Gastrocnemius medialis (tissue), 4 donors: Measurements from ENCODE around the gene PLXNA2. TPM values are rescaled to one million over a fixed set of nuclear protein-coding genes. Genes with fewer than 3 reads are reported as not detected.

ENCODE experiments used
- ATAC-seq, 2 donors: fragments of 150-250 bp; one replicate each; pipeline ENCODE4 v1.9.1; 2016
- DNase-seq, 2 donors: peaks; one replicate each; pipeline ENCODE4 v3.0.0-alpha.2; 2019
- H3K27ac ChIP-seq, 4 donors: fragments of 200-600 bp; sonication (generic); 1 replicate in 1 of 4; 2 replicates in 3 of 4; pipeline ENCODE4 v1.5.1; 2016 to 2018; ENCODE audit warnings: mild to moderate bottlenecking in 2 of 4, moderate library complexity in 1 of 4
- H3K27me3 ChIP-seq, 3 donors: fragments of 200-600 bp; sonication (generic) in 2 of 3; 1 replicate in 1 of 3; 2 replicates in 2 of 3; pipeline versions ENCODE4 v1.5.1 to v1.6.0; 2016 to 2019; ENCODE audit warnings: mild to moderate bottlenecking in 1 of 3, moderate library complexity in 1 of 3
- H3K36me3 ChIP-seq, 2 donors: fragments of 200-600 bp; sonication (generic) in 1 of 2; one replicate each; pipeline ENCODE4 v1.5.1; 2017 to 2018
- H3K4me1 ChIP-seq, 2 donors: fragments of 200-600 bp; sonication (generic) in 1 of 2; one replicate each; pipeline ENCODE4 v1.5.1; 2016 to 2017; ENCODE audit warnings: mild to moderate bottlenecking in 2 of 2
- H3K4me3 ChIP-seq, 4 donors: fragments of 200-600 bp; sonication (generic) in 3 of 4; 1 replicate in 1 of 4; 2 replicates in 3 of 4; pipeline ENCODE4 v1.5.1; 2016 to 2019; ENCODE audit warnings: mild to moderate bottlenecking in 2 of 4
- H3K9me3 ChIP-seq, 3 donors: fragments of 200-600 bp; sonication (generic) in 2 of 3; 1 replicate in 1 of 3; 2 replicates in 2 of 3; pipeline ENCODE4 v1.5.1; 2016 to 2019
- POLR2A ChIP-seq, 2 donors: fragments of 450-650 bp; IDR thresholded peaks; one replicate each; pipeline ENCODE4 v1.6.1; 2017; ENCODE audit warnings: antibody characterized with exemption in 2 of 2, mild to moderate bottlenecking in 2 of 2, moderate library complexity in 2 of 2
- in situ Hi-C, 4 donors: fragments of 200-750 bp; cut with MboI; loops; one replicate each; pipeline versions ENCODE4 v1.15.0 to v1.8.0; 2017; ENCODE audit warnings: low sequenced_read_pairs in 4 of 4
- intact Hi-C: fragments of 100-400 bp; cut with DNase I; formaldehyde crosslinking; loops from one replicate; pipeline ENCODE4 v1.15.1; 2023; ENCODE audit warnings: low total_unique reads
- total RNA-seq, 4 donors: library from RNA; depleted of rRNA; stranded (reverse); fragments of >200 nt; gene quantifications; one replicate each; pipeline versions ENCODE4 v1.1.0 to v1.2.3, GENCODE V29; 2016
- TF ChIP-seq, protein P1 (sequence below), 5 experiments: fragments of 450-650 bp in 3 of 5; fragments of 200-600 bp in 2 of 5; sonication (generic) in 2 of 5; IDR thresholded peaks in 4 of 5; conservative IDR thresholded peaks in 1 of 5; 1 replicate in 4 of 5; 2 replicates in 1 of 5; pipeline ENCODE4 v1.5.1; 2016 to 2019; ENCODE audit warnings: antibody characterized with exemption in 5 of 5, mild to moderate bottlenecking in 3 of 5, moderate library complexity in 3 of 5

PLXNA2 gene
- total RNA-seq, 4 donors from 2014 or later = 12.4 to 20.0 (median 16.2) TPM

DNA sequence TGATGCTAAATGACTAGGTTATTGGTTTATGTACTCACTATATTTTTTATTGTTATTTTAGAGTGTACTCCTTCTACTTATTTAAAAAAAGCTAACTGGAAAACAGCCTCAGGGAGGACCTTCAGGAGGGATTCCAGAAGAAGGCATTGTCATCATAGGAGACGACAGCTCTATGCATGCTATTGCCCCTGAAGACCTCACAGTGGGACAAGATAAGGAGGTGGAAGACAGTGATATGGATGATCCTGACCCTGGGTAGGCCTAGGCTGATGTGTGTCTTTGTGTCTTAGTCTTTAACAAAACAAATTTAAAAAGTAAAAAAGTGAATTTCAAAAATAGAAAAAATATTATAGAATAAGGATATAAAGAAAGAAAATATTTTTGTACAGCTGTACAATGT lies 177.6 kb downstream of the PLXNA2 start:
- intact Hi-C loops (no loop called here), in situ Hi-C loops (no loop called here)
- DNase-seq (no peak), ATAC-seq (no peak)
- Histone ChIP-seq H3K4me1 (peaks cover 6 to 16% of the 10 kb centered on the region in 2 donors), H3K4me3 (no peak overlapping the region), H3K9me3 (no peaks in the 10 kb centered on the region), H3K27me3 (no peaks in the 10 kb centered on the region), H3K36me3 (peaks cover 0 to 32% of the 10 kb centered on the region in 2 donors), H3K27ac (no peak overlapping the region)
- TF ChIP-seq, protein P1, sequence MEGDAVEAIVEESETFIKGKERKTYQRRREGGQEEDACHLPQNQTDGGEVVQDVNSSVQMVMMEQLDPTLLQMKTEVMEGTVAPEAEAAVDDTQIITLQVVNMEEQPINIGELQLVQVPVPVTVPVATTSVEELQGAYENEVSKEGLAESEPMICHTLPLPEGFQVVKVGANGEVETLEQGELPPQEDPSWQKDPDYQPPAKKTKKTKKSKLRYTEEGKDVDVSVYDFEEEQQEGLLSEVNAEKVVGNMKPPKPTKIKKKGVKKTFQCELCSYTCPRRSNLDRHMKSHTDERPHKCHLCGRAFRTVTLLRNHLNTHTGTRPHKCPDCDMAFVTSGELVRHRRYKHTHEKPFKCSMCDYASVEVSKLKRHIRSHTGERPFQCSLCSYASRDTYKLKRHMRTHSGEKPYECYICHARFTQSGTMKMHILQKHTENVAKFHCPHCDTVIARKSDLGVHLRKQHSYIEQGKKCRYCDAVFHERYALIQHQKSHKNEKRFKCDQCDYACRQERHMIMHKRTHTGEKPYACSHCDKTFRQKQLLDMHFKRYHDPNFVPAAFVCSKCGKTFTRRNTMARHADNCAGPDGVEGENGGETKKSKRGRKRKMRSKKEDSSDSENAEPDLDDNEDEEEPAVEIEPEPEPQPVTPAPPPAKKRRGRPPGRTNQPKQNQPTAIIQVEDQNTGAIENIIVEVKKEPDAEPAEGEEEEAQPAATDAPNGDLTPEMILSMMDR (IDR thresholded peaks at IDR 0.05 in 4 of 5, conservative IDR thresholded peaks at IDR 0.05 in 1 of 5) = no peak
- TF ChIP-seq POLR2A (IDR thresholded peaks at IDR 0.05) = no peak

GRCh38 chr1:208065862-208066261 lies 178.3 kb downstream of the PLXNA2 start:
- ATAC-seq = peak in 1 of 2 donors; percentile 39

DNA sequence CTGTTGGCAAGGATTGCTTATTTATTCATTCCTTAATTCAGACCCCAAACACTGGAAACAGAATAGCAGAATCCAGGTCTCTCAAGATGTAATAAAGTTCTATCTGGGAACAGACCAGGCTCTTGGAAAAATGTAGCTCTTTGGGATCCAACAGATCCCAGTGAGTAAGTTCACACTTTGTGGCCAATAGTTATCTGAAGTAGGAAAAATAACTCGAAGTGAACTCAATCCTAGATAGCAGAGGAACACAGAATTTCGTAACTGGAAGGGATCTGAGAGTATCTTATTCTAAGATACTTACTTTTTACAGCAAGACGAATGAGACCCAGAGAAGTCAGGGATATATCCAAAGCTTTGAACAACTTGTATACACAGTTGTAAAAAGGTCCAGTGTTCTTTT lies 182.6 kb downstream of the PLXNA2 start:
- intact Hi-C loops (no loop called here), in situ Hi-C loops (no loop called here)
- ATAC-seq (no peak), DNase-seq (no peak)
- Histone ChIP-seq H3K4me3 (no peak overlapping the region), H3K4me1 (peaks cover 6 to 16% of the 10 kb centered on the region in 2 donors), H3K9me3 (no peaks in the 10 kb centered on the region), H3K27ac (no peak overlapping the region), H3K27me3 (no peaks in the 10 kb centered on the region), H3K36me3 (peaks cover 0 to 25% of the 10 kb centered on the region in 2 donors)
- TF ChIP-seq POLR2A (IDR thresholded peaks at IDR 0.05) = no peak
- TF ChIP-seq, protein P1 (IDR thresholded peaks at IDR 0.05 in 4 of 5, conservative IDR thresholded peaks at IDR 0.05 in 1 of 5) = no peak

More at GRCh38 chr1:208065862-208066261, 178.3 kb downstream of the PLXNA2 start:
- Histone ChIP-seq H3K27ac (no peak overlapping the region), H3K4me1 (peaks cover 6 to 16% of the 10 kb centered on the region in 2 donors), H3K4me3 (no peak overlapping the region), H3K27me3 (no peaks in the 10 kb centered on the region), H3K36me3 (peaks cover 0 to 27% of the 10 kb centered on the region in 2 donors), H3K9me3 (no peaks in the 10 kb centered on the region)
- in situ Hi-C loops (no loop called here), intact Hi-C loops (no loop called here)
- no peak for DNase-seq
- TF ChIP-seq, protein P1 (IDR thresholded peaks at IDR 0.05 in 4 of 5, conservative IDR thresholded peaks at IDR 0.05 in 1 of 5) = no peak
- no peak for TF ChIP-seq POLR2A (IDR thresholded peaks at IDR 0.05)

DNA sequence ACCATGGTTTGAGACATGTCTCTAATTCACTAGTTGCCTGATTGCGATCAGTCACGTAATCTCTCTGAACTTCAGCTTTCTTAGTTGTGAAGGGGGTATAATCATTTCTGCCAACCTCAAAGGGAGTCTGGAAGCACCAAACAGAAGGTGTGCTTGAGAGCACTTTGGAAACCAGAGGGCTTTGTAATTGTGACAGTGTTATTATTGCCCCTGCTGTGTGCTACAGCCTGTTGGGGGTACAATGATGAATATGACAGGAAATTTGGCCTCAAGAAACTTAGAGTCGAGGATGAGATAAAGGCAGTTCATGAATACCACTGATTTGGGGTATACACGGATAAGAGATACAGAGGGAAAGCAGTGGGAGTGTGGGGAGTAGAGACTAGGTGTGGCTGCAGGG lies 183.1 kb downstream of the PLXNA2 start:
- no peaks in the 10 kb centered on the region for H3K27me3 ChIP-seq
- no peak for TF ChIP-seq POLR2A (IDR thresholded peaks at IDR 0.05)
- TF ChIP-seq, protein P1 (IDR thresholded peaks at IDR 0.05 in 4 of 5, conservative IDR thresholded peaks at IDR 0.05 in 1 of 5) = no peak
- H3K36me3 ChIP-seq = peaks cover 0 to 26% of the 10 kb centered on the region in 2 donors
- DNase-seq (no peak), ATAC-seq (no peak)
- H3K4me1 ChIP-seq = peaks cover 6 to 16% of the 10 kb centered on the region in 2 donors
- H3K4me3 ChIP-seq = no peak overlapping the region
- H3K27ac ChIP-seq = no peak overlapping the region
- in situ Hi-C loops (no loop called here), intact Hi-C loops (no loop called here)
- no peaks in the 10 kb centered on the region for H3K9me3 ChIP-seq
